ENCODE results near the gene LBR.

LBR gene

DNA sequence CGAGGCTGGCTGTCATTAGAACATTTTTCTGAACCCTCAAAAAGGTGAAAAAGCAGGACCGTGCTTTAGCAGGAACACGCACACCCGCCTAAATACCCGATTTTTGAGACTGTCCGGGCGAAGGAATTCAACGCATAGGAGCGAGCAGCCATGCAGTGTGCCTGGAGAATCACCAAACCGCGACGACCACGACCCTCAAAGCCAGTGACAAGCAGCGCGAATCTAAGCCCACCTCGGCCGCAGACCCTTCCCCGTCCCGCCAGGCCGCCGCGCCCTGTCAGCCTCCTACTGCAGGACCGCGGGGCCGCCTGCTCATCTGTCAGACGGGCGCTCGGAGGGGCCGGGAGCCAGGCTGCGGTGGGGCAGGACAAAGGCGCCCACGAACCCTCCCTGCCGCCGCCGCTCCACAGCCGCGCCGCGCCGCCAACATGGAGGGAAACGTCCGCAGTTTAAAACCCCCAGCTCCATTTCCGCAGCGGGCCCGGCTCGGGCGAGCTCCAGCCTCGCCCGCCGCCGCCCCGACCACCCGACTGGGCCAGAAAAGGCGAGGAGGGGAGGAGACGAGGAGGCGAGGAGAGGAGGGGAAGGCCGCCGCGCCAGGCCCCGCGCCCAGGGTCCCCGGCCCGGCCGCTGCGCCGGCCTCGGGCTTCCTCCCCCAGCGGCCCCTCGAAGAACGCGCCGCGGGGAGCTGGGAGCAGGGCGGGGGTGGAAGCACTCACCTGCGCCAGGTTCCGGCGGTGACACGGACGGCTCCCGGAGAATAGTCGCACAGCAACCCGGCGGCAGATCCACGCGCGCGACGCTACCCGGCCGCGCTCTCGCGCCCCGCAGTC lies at the start of gene LBR (continued):
- TF ChIP-seq, protein P1, sequence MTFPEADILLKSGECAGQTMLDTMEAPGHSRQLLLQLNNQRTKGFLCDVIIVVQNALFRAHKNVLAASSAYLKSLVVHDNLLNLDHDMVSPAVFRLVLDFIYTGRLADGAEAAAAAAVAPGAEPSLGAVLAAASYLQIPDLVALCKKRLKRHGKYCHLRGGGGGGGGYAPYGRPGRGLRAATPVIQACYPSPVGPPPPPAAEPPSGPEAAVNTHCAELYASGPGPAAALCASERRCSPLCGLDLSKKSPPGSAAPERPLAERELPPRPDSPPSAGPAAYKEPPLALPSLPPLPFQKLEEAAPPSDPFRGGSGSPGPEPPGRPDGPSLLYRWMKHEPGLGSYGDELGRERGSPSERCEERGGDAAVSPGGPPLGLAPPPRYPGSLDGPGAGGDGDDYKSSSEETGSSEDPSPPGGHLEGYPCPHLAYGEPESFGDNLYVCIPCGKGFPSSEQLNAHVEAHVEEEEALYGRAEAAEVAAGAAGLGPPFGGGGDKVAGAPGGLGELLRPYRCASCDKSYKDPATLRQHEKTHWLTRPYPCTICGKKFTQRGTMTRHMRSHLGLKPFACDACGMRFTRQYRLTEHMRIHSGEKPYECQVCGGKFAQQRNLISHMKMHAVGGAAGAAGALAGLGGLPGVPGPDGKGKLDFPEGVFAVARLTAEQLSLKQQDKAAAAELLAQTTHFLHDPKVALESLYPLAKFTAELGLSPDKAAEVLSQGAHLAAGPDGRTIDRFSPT (tag by site-specific recombination; IDR thresholded peaks at IDR 0.05), result no peak; the same call in 1 of the 2 replicates
- TF ChIP-seq ZNF510 (tag by site-specific recombination; IDR thresholded peaks at IDR 0.05; ENCODE audit: insufficient replicate concordance) (peak; percentile 30), ZNF707 (tag by site-specific recombination; IDR thresholded peaks at IDR 0.05) (no peak; the same call in 1 of the 2 replicates), KLF10 (tag by site-specific recombination; IDR thresholded peaks at IDR 0.05) (no peak), KLF8 (tag by site-specific recombination; IDR thresholded peaks at IDR 0.05) (no peak; the same call in 1 of the 2 replicates), ZBTB8A (tag by site-specific recombination; IDR thresholded peaks at IDR 0.05) (peak; percentile 90), ZNF266 (tag by site-specific recombination; IDR thresholded peaks at IDR 0.05; ENCODE audit: low read depth) (no peak), FEZF1 (tag by site-specific recombination; IDR thresholded peaks at IDR 0.05) (no peak), ZNF132 (tag by site-specific recombination; IDR thresholded peaks at IDR 0.05; ENCODE audit: borderline replicate concordance) (no peak), YY1 (tag by site-specific recombination; IDR thresholded peaks at IDR 0.05) (peak; percentile 60; the same call in 1 of the 2 replicates), SP2 (tag by site-specific recombination; IDR thresholded peaks at IDR 0.05) (peak; percentile 37), ZNF335 (tag by site-specific recombination; conservative IDR thresholded peaks at IDR 0.05) (peak; percentile 95), ZNF623 (tag by site-specific recombination; IDR thresholded peaks at IDR 0.05) (no peak), ZNF423 (tag by site-specific recombination; IDR thresholded peaks at IDR 0.05) (no peak), ZFP37 (tag by site-specific recombination; IDR thresholded peaks at IDR 0.05) (peak; percentile 61; the same call in 1 of the 2 replicates), PRDM1 (tag by site-specific recombination; IDR thresholded peaks at IDR 0.05) (no peak), ZNF202 (tag by site-specific recombination; IDR thresholded peaks at IDR 0.05; ENCODE audit: borderline replicate concordance) (no peak; the same call in 1 of the 2 replicates), ZSCAN30 (tag by site-specific recombination; IDR thresholded peaks at IDR 0.05) (peak; percentile 94), ZNF777 (tag by site-specific recombination; IDR thresholded peaks at IDR 0.05; ENCODE audit: borderline replicate concordance) (no peak), ZFP69B (tag by site-specific recombination; IDR thresholded peaks at IDR 0.05) (no peak), ZNF16 (tag by site-specific recombination; IDR thresholded peaks at IDR 0.05; ENCODE audit: low read depth) (no peak), ZNF791 (tag by site-specific recombination; IDR thresholded peaks at IDR 0.05) (no peak), ZNF394 (tag by site-specific recombination; IDR thresholded peaks at IDR 0.05; ENCODE audit: borderline replicate concordance) (no peak), ZNF114 (tag by site-specific recombination; IDR thresholded peaks at IDR 0.05) (no peak), ZNF521 (tag by site-specific recombination; IDR thresholded peaks at IDR 0.05) (no peak)
- TF ChIP-seq, protein P2, sequence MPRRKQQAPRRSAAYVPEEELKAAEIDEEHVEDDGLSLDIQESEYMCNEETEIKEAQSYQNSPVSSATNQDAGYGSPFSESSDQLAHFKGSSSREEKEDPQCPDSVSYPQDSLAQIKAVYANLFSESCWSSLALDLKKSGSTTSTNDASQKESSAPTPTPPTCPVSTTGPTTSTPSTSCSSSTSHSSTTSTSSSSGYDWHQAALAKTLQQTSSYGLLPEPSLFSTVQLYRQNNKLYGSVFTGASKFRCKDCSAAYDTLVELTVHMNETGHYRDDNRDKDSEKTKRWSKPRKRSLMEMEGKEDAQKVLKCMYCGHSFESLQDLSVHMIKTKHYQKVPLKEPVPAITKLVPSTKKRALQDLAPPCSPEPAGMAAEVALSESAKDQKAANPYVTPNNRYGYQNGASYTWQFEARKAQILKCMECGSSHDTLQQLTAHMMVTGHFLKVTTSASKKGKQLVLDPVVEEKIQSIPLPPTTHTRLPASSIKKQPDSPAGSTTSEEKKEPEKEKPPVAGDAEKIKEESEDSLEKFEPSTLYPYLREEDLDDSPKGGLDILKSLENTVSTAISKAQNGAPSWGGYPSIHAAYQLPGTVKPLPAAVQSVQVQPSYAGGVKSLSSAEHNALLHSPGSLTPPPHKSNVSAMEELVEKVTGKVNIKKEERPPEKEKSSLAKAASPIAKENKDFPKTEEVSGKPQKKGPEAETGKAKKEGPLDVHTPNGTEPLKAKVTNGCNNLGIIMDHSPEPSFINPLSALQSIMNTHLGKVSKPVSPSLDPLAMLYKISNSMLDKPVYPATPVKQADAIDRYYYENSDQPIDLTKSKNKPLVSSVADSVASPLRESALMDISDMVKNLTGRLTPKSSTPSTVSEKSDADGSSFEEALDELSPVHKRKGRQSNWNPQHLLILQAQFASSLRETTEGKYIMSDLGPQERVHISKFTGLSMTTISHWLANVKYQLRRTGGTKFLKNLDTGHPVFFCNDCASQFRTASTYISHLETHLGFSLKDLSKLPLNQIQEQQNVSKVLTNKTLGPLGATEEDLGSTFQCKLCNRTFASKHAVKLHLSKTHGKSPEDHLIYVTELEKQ (tag by site-specific recombination; IDR thresholded peaks at IDR 0.05; ENCODE audit: borderline replicate concordance), result no peak
- TF ChIP-seq, protein P3, sequence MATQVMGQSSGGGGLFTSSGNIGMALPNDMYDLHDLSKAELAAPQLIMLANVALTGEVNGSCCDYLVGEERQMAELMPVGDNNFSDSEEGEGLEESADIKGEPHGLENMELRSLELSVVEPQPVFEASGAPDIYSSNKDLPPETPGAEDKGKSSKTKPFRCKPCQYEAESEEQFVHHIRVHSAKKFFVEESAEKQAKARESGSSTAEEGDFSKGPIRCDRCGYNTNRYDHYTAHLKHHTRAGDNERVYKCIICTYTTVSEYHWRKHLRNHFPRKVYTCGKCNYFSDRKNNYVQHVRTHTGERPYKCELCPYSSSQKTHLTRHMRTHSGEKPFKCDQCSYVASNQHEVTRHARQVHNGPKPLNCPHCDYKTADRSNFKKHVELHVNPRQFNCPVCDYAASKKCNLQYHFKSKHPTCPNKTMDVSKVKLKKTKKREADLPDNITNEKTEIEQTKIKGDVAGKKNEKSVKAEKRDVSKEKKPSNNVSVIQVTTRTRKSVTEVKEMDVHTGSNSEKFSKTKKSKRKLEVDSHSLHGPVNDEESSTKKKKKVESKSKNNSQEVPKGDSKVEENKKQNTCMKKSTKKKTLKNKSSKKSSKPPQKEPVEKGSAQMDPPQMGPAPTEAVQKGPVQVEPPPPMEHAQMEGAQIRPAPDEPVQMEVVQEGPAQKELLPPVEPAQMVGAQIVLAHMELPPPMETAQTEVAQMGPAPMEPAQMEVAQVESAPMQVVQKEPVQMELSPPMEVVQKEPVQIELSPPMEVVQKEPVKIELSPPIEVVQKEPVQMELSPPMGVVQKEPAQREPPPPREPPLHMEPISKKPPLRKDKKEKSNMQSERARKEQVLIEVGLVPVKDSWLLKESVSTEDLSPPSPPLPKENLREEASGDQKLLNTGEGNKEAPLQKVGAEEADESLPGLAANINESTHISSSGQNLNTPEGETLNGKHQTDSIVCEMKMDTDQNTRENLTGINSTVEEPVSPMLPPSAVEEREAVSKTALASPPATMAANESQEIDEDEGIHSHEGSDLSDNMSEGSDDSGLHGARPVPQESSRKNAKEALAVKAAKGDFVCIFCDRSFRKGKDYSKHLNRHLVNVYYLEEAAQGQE (tag by site-specific recombination; IDR thresholded peaks at IDR 0.05), result 0 out of 2 replicates have a peak, but pooled peaks have one; percentile 16
- TF ChIP-seq, protein P4, sequence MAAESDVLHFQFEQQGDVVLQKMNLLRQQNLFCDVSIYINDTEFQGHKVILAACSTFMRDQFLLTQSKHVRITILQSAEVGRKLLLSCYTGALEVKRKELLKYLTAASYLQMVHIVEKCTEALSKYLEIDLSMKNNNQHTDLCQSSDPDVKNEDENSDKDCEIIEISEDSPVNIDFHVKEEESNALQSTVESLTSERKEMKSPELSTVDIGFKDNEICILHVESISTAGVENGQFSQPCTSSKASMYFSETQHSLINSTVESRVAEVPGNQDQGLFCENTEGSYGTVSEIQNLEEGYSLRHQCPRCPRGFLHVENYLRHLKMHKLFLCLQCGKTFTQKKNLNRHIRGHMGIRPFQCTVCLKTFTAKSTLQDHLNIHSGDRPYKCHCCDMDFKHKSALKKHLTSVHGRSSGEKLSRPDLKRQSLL (tag by site-specific recombination; IDR thresholded peaks at IDR 0.05), result no peak; the same call in none of the 2 replicates
- TF ChIP-seq, protein P5, sequence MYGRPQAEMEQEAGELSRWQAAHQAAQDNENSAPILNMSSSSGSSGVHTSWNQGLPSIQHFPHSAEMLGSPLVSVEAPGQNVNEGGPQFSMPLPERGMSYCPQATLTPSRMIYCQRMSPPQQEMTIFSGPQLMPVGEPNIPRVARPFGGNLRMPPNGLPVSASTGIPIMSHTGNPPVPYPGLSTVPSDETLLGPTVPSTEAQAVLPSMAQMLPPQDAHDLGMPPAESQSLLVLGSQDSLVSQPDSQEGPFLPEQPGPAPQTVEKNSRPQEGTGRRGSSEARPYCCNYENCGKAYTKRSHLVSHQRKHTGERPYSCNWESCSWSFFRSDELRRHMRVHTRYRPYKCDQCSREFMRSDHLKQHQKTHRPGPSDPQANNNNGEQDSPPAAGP (tag by site-specific recombination; IDR thresholded peaks at IDR 0.05), result no peak

Measured in HEK293 (cell line).